Tibial nerve (tissue), 4 donors: Measurements from ENCODE around the gene SERPINA6. TPM values are rescaled to one million over a fixed set of nuclear protein-coding genes. Genes with fewer than 3 reads are reported as not detected.

Source experiments
- DNase-seq, 2 donors: peaks; one replicate each; pipeline ENCODE4 v3.0.0-alpha.2; 2019; ENCODE audit warnings: low spot score in 2 of 2
- H3K27ac ChIP-seq, 4 donors: fragments of 200-600 bp; sonication (generic) in 3 of 4; one replicate each; pipeline ENCODE4 v1.5.1; 2017 to 2019; ENCODE audit warnings: mild to moderate bottlenecking in 1 of 4
- H3K27me3 ChIP-seq, 2 donors: fragments of 200-600 bp; sonication (generic) in 1 of 2; one replicate each; pipeline versions ENCODE4 v1.5.1 to v1.6.0; 2017 to 2019
- H3K36me3 ChIP-seq, 3 donors: fragments of 200-600 bp; sonication (generic); one replicate each; pipeline ENCODE4 v1.5.1; 2018 to 2019
- H3K4me1 ChIP-seq, 4 donors: fragments of 200-600 bp; sonication (generic) in 3 of 4; one replicate each; pipeline ENCODE4 v1.5.1; 2017 to 2019
- H3K4me3 ChIP-seq, 4 donors: fragments of 200-600 bp; sonication (generic) in 3 of 4; one replicate each; pipeline ENCODE4 v1.5.1; 2017 to 2019; ENCODE audit warnings: mild to moderate bottlenecking in 1 of 4, moderate library complexity in 1 of 4
- H3K9me3 ChIP-seq, 4 donors: fragments of 200-600 bp; sonication (generic) in 3 of 4; one replicate each; pipeline ENCODE4 v1.5.1; 2017 to 2019
- EP300 ChIP-seq, 2 donors: sonication (generic); formaldehyde crosslinking; IDR thresholded peaks; one replicate each; pipeline ENCODE4 v1.6.1; 2017; ENCODE audit warnings: antibody characterized with exemption in 2 of 2, mild to moderate bottlenecking in 1 of 2
- POLR2A ChIP-seq, 2 donors: fragments of 450-650 bp; IDR thresholded peaks; one replicate each; pipeline ENCODE4 v1.6.1; 2017; ENCODE audit warnings: antibody characterized with exemption in 2 of 2, mild to moderate bottlenecking in 2 of 2, moderate library complexity in 2 of 2
- WGBS, 2 donors: methylation state at CpG; one replicate each; pipeline ENCODE4 v1.1.5; 2018; 5-methylcytosine and 5-hydroxymethylcytosine counted together
- total RNA-seq, 4 donors: library from RNA; depleted of rRNA; stranded (reverse); fragments of >200 nt; gene quantifications; one replicate each; pipeline ENCODE4 v1.1.0, GENCODE V29; 2016
- TF ChIP-seq, protein P1 (sequence below), 5 experiments: fragments of 200-600 bp in 3 of 5; fragments of 450-650 bp in 2 of 5; sonication (generic) in 3 of 5; IDR thresholded peaks; one replicate each; pipeline ENCODE4 v1.5.1; 2016 to 2019; ENCODE audit warnings: antibody characterized with exemption in 5 of 5, mild to moderate bottlenecking in 3 of 5, moderate library complexity in 2 of 5

Gene SERPINA6
- total RNA-seq, 4 donors from 2014 or later = 0.63 TPM; not detected in 3

DNA sequence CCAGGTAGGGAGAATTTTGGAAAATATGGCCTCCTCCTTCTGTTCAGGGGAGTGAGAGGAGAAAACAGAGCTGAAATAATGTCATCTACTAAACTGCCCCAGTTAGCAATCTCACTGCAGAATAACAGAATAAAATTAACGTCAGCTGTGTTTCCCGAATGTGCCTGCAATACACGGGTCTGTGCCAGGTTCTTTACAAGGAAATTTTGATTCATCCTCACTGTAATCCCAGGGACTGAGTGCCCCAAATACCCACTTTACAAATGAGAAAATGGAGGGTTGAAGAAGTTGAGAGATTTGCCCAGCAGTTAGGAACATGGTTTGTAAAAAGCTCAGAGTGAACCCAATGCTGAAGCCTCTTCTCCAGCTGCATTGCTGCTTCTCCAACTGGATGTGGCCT, 21.3 kb upstream of the SERPINA6 start:
- Histone ChIP-seq H3K27ac (no peak overlapping the region), H3K27me3 (no peaks in the 10 kb centered on the region), H3K36me3 (no peaks in the 10 kb centered on the region), H3K4me3 (no peak overlapping the region), H3K4me1 (peaks cover 0 to 13% (median 4%) of the 10 kb centered on the region in 4 donors), H3K9me3 (no peaks in the 10 kb centered on the region)
- TF ChIP-seq POLR2A (IDR thresholded peaks at IDR 0.05) = no peak
- TF ChIP-seq, protein P1, sequence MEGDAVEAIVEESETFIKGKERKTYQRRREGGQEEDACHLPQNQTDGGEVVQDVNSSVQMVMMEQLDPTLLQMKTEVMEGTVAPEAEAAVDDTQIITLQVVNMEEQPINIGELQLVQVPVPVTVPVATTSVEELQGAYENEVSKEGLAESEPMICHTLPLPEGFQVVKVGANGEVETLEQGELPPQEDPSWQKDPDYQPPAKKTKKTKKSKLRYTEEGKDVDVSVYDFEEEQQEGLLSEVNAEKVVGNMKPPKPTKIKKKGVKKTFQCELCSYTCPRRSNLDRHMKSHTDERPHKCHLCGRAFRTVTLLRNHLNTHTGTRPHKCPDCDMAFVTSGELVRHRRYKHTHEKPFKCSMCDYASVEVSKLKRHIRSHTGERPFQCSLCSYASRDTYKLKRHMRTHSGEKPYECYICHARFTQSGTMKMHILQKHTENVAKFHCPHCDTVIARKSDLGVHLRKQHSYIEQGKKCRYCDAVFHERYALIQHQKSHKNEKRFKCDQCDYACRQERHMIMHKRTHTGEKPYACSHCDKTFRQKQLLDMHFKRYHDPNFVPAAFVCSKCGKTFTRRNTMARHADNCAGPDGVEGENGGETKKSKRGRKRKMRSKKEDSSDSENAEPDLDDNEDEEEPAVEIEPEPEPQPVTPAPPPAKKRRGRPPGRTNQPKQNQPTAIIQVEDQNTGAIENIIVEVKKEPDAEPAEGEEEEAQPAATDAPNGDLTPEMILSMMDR (IDR thresholded peaks at IDR 0.05) = no peak
- TF ChIP-seq EP300 (IDR thresholded peaks at IDR 0.05) = no peak
- DNase-seq = no peak
- 76 to 83% methylated on average over 3 of the region's 3 CpGs for WGBS, 2 donors

DNA sequence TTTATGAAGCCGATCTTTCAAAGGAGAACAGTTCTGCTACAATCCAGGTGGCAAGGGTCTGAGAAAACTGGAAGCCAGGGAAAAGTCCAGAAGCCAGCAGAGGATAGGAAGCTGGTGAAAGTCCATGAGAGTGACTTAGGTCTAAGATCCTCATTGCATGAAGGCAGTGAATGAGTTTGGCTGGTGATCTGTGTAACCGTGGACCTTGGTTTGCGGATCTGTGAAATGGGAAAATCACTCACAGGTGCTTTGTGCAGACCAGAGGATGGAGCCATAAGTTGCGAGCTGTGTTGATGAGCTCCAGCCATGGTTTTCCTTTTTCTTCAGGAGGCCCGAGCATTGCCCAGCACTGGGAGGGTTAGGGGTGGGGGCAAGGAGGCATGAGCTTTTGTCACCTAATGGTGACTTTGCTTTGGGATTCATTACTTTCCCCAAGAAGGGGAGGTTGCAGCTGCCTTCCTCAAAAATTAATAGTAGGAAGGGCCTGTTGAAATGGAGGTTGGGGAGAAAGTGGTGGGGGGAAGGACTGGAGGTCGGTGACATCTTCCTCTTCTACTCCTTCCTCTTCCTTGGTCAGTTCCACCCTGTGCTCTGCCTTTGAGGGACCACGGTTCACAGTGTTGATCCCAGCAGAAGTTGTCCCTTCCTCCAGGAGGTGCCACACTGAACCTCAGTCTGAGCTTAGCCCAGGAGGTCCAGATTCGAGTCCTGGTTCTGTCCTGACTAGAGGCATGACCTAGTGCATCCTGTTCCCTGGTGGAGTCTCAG, 20.3 kb upstream of the SERPINA6 start:
- 85 to 86% methylated on average over 8 of the region's 8 CpGs for WGBS, 2 donors
- Histone ChIP-seq H3K27ac (no peak overlapping the region), H3K9me3 (no peaks in the 10 kb centered on the region), H3K27me3 (no peaks in the 10 kb centered on the region), H3K4me1 (peaks cover 0 to 13% (median 4%) of the 10 kb centered on the region in 4 donors), H3K36me3 (no peaks in the 10 kb centered on the region), H3K4me3 (no peak overlapping the region)
- TF ChIP-seq, protein P1 (IDR thresholded peaks at IDR 0.05) = no peak
- TF ChIP-seq POLR2A (IDR thresholded peaks at IDR 0.05) = no peak
- no peak for TF ChIP-seq EP300 (IDR thresholded peaks at IDR 0.05)
- DNase-seq = no peak

DNA sequence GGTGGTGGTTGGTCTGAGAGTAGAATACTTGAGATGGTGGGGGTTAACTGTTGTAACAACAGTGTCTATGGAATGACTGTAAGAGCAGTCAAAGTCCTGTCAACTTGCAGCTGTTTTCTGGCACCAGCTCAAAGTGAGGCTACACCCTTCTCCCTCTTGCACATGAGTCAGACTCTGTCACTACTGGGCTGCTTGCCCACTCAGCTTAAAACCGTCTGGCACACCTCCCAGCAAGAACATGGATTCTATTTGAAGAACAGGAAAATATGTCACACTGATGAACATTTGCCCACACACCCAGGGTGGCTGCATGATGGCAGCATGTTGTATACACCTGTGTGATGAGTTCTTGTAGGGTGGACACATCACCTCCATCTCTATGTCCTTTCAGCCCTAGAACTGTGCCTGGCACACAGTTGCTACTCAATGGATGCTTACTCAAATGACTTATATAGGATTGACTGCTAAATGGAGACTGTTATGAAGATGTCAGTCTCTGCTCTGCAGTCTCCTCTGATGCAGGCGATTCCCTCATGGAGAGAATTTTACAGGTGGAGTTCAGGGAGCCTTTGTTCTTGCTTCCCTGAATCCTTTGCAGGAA, 19.3 kb upstream of the SERPINA6 start:
- H3K27me3 ChIP-seq = no peaks in the 10 kb centered on the region
- H3K4me1 ChIP-seq = peaks cover 0 to 13% (median 4%) of the 10 kb centered on the region in 4 donors
- peak; percentile 76 to 92 for DNase-seq
- no peak overlapping the region for H3K4me3 ChIP-seq
- WGBS, 2 donors = 42 to 50% methylated on average over 2 of the region's 2 CpGs
- TF ChIP-seq, protein P1 (IDR thresholded peaks at IDR 0.05) = no peak
- no peak for TF ChIP-seq POLR2A (IDR thresholded peaks at IDR 0.05)
- peak in 1 of 2 donors; percentile 63 for TF ChIP-seq EP300 (IDR thresholded peaks at IDR 0.05)
- no peaks in the 10 kb centered on the region for H3K36me3 ChIP-seq
- no peaks in the 10 kb centered on the region for H3K9me3 ChIP-seq
- H3K27ac ChIP-seq = peak overlapping the region in 1 of 4 donors; percentile 12

DNA sequence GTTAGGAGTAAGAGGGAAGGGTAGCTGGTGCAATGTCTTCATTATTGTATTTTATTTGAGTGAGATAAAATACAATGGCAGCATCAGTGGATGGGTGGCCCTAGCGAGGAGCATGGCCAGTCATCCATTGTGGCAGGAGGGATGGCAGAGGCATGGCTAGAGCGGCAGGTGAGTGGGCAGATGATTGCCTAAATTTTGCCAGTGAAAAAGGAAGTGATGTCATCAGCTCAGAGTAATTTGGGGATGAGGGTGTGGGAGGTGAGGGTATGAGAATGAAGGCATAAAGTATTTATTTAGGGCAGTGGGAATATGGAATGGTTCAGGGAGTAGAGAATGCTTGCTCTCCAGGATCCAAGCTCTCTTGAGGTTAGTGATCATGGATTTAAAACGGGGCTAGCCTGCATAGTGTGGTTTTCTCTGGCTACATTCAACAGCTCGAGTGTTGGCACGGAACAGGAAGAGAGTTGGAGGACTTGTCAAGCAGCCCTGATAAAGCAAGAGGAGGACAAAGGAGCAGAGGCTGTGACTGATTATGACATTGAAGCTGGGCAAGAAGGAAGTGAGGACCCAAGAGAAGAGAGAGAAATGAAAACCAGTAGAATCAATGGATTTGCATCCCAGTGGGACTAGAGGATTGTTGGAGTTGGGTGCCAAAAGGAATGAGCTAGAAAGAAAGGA, 18.7 kb upstream of the SERPINA6 start:
- H3K27ac ChIP-seq = peak overlapping the region in 2 of 4 donors; percentile 12 to 49

More for the DNA sequence above, 18.7 kb upstream of the SERPINA6 start:
- no peaks in the 10 kb centered on the region for H3K9me3 ChIP-seq
- TF ChIP-seq, protein P1 (IDR thresholded peaks at IDR 0.05) = no peak
- TF ChIP-seq EP300 (IDR thresholded peaks at IDR 0.05) (no peak), POLR2A (IDR thresholded peaks at IDR 0.05) (no peak)
- no peak for DNase-seq
- no peaks in the 10 kb centered on the region for H3K27me3 ChIP-seq
- no peak overlapping the region for H3K4me3 ChIP-seq
- peaks cover 0 to 13% (median 4%) of the 10 kb centered on the region in 4 donors for H3K4me1 ChIP-seq
- 54 to 64% methylated on average over 5 of the region's 5 CpGs for WGBS, 2 donors
- no peaks in the 10 kb centered on the region for H3K36me3 ChIP-seq
